CD4-positive, alpha-beta T cell (primary cell): ENCODE measurements around the gene IGFBP5. TPM values are rescaled to one million over a fixed set of nuclear protein-coding genes. Genes with fewer than 3 reads are reported as not detected.

Experiments
- ATAC-seq: fragments of 200-7000 bp; cut with Tn5 transposase; one replicate; pipeline ENCODE4 v1.10.0; 2022; ENCODE audit warnings: mild to moderate bottlenecking; ENCODE audit not compliant: poor library complexity
- CTCF ChIA-PET: fragments of 350-600 bp; sonication (Branson Sonifier 250); formaldehyde crosslinking; loops from one replicate; lab custom pipeline; 2021; ENCODE audit warnings: antibody characterized with exemption, inconsistent platforms; lab: Charles Lee
- POLR2A ChIA-PET: fragments of 350-600 bp; sonication (Branson Sonifier 250); formaldehyde crosslinking; loops from one replicate; lab custom pipeline; 2021; ENCODE audit warnings: antibody characterized with exemption, inconsistent platforms; lab: Charles Lee
- DNase-seq, 14 experiments: peaks; one replicate each; pipeline ENCODE4 v3.0.0-alpha.2; 2013 to 2020; ENCODE audit warnings: mixed read lengths in 2 of 14
- H3K27ac ChIP-seq, 2 donors: one replicate each; pipeline versions ENCODE4 v1.5.1 to v1.7.0; 2013; ENCODE audit warnings: low read length in 2 of 2, low read depth in 1 of 2, mild to moderate bottlenecking in 1 of 2
- H3K27me3 ChIP-seq, 2 experiments: 1 replicate in 1 of 2; 2 replicates in 1 of 2; pipeline versions ENCODE4 v1.6.1 to v1.7.0; 2013; ENCODE audit warnings: low read length in 2 of 2, control low read depth in 1 of 2, mild to moderate bottlenecking in 1 of 2, moderate library complexity in 1 of 2; ENCODE audit not compliant: insufficient read depth in 2 of 2, control insufficient read depth in 1 of 2
- H3K36me3 ChIP-seq: one replicate; pipeline ENCODE4 v1.6.1; 2013; ENCODE audit warnings: low read length, control low read depth; ENCODE audit not compliant: insufficient read depth
- H3K4me1 ChIP-seq: one replicate; pipeline ENCODE4 v1.6.1; 2013; ENCODE audit warnings: low read length, control low read depth; ENCODE audit not compliant: insufficient read depth
- H3K4me3 ChIP-seq: one replicate; pipeline ENCODE4 v1.5.1; 2013; ENCODE audit warnings: mild to moderate bottlenecking, low read length, moderate library complexity
- H3K9me3 ChIP-seq, 2 experiments: 1 replicate in 1 of 2; 2 replicates in 1 of 2; pipeline versions ENCODE4 v1.6.1 to v1.7.0; 2013; ENCODE audit warnings: low read length in 2 of 2, mild to moderate bottlenecking in 2 of 2, control low read depth in 1 of 2, moderate library complexity in 1 of 2; ENCODE audit not compliant: control insufficient read depth in 1 of 2, insufficient read depth in 1 of 2
- H3K27ac Mint-ChIP-seq: one replicate; pipeline ENCODE4 v1.8.0; 2020; ENCODE audit warnings: mixed read lengths
- H3K27me3 Mint-ChIP-seq: one replicate; pipeline ENCODE4 v1.8.0; 2021; ENCODE audit warnings: mixed read lengths
- H3K36me3 Mint-ChIP-seq: one replicate; pipeline ENCODE4 v1.8.0; 2021; ENCODE audit warnings: low read depth, mixed read lengths
- H3K4me1 Mint-ChIP-seq: one replicate; pipeline ENCODE4 v1.8.0; 2021; ENCODE audit warnings: low read depth, mixed read lengths
- H3K4me3 Mint-ChIP-seq: one replicate; pipeline ENCODE4 v1.8.0; 2020; ENCODE audit warnings: mild to moderate bottlenecking, mixed read lengths
- H3K9me3 Mint-ChIP-seq: one replicate; pipeline ENCODE4 v1.8.0; 2020; ENCODE audit warnings: mixed read lengths
- intact Hi-C, 2 experiments: fragments of 100-400 bp; cut with DNase I in 1 of 2; cut with micrococcal nuclease in 1 of 2; formaldehyde crosslinking; loops; one replicate each; pipeline versions ENCODE4 v1.15.1 to v1.9.0; 2023 to 2025; cut with DNase I, micrococcal nuclease
- total RNA-seq, 174 experiments: library from RNA in 2 of 174; stranded (reverse) in 2 of 174; gene quantifications; one replicate each; pipeline ENCODE4 v1.2.3 and lab custom pipeline; 2021 to 2026
- TF ChIP-seq, protein P1 (sequence below): fragments of 200-600 bp; IDR thresholded peaks from one replicate; pipeline ENCODE4 v1.8.0; 2022; ENCODE audit warnings: antibody characterized with exemption, mild to moderate bottlenecking

IGFBP5 gene
- total RNA-seq, 2 experiments from 2014 or later, result not detected

GRCh38 chr2:216698895-216699294 lies 3.5 kb upstream of the IGFBP5 start:
- H3K36me3 Mint-ChIP-seq, result no peaks in the 10 kb centered on the region
- H3K4me1 Mint-ChIP-seq, result peaks cover 8% of the 10 kb centered on the region
- Histone ChIP-seq H3K4me3 (no peak overlapping the region), H3K4me1 (peaks cover 10% of the 10 kb centered on the region), H3K27ac (no peak overlapping the region), H3K9me3 (peaks cover 0 to 12% of the 10 kb centered on the region in 2 experiments), H3K27me3 (peaks cover 28 to 39% of the 10 kb centered on the region in 2 experiments), H3K36me3 (no peaks in the 10 kb centered on the region)
- intact Hi-C loops, result loop anchor here (5.0 kb wide), 3 partner anchors 463 to 1013 kb away; no protein-coding TSS in a partner anchor
- no peak overlapping the region for H3K4me3 Mint-ChIP-seq
- DNase-seq (peak in 3 of 14 experiments; percentile 13 to 49 (median 38)), ATAC-seq (peak; percentile 64)
- TF ChIP-seq, protein P1, sequence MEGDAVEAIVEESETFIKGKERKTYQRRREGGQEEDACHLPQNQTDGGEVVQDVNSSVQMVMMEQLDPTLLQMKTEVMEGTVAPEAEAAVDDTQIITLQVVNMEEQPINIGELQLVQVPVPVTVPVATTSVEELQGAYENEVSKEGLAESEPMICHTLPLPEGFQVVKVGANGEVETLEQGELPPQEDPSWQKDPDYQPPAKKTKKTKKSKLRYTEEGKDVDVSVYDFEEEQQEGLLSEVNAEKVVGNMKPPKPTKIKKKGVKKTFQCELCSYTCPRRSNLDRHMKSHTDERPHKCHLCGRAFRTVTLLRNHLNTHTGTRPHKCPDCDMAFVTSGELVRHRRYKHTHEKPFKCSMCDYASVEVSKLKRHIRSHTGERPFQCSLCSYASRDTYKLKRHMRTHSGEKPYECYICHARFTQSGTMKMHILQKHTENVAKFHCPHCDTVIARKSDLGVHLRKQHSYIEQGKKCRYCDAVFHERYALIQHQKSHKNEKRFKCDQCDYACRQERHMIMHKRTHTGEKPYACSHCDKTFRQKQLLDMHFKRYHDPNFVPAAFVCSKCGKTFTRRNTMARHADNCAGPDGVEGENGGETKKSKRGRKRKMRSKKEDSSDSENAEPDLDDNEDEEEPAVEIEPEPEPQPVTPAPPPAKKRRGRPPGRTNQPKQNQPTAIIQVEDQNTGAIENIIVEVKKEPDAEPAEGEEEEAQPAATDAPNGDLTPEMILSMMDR, result peak; percentile 26
- no peaks in the 10 kb centered on the region for H3K9me3 Mint-ChIP-seq
- POLR2A ChIA-PET, result no interaction called here
- no peak overlapping the region for H3K27ac Mint-ChIP-seq
- CTCF ChIA-PET, result no interaction called here
- H3K27me3 Mint-ChIP-seq, result peaks cover 16% of the 10 kb centered on the region

GRCh38 chr2:216698293-216698692 lies 2.9 kb upstream of the IGFBP5 start:
- ChIA-PET POLR2A (no interaction called here), CTCF (interaction anchor here (1.3 kb wide), 1 partner anchor 1015 kb away, joined by 3 read pairs; no protein-coding TSS in a partner anchor)
- intact Hi-C loops, result loop anchor here (5.0 kb wide), 3 partner anchors 464 to 1014 kb away; no protein-coding TSS in a partner anchor
- Histone ChIP-seq H3K9me3 (peaks cover 0 to 12% of the 10 kb centered on the region in 2 experiments), H3K27ac (no peak overlapping the region), H3K4me3 (no peak overlapping the region), H3K4me1 (peaks cover 13% of the 10 kb centered on the region), H3K27me3 (peaks cover 30 to 44% of the 10 kb centered on the region in 2 experiments), H3K36me3 (no peaks in the 10 kb centered on the region)
- Mint-ChIP-seq H3K36me3 (no peaks in the 10 kb centered on the region), H3K4me1 (peaks cover 13% of the 10 kb centered on the region), H3K4me3 (no peak overlapping the region), H3K27ac (no peak overlapping the region), H3K27me3 (peaks cover 21% of the 10 kb centered on the region), H3K9me3 (no peaks in the 10 kb centered on the region)
- ATAC-seq (no peak), DNase-seq (no peak)
- TF ChIP-seq, protein P1, result no peak

GRCh38 chr2:216696751-216697560 lies 1.6 kb upstream of the IGFBP5 start:
- intact Hi-C loops, result loop anchor here (5.0 kb wide), 3 partner anchors 465 to 1015 kb away; no protein-coding TSS in a partner anchor
- Histone ChIP-seq H3K27me3 (peaks cover 37 to 55% of the 10 kb centered on the region in 2 experiments), H3K36me3 (no peaks in the 10 kb centered on the region), H3K9me3 (peaks cover 0 to 12% of the 10 kb centered on the region in 2 experiments), H3K4me1 (peaks cover 26% of the 10 kb centered on the region), H3K27ac (no peak overlapping the region), H3K4me3 (no peak overlapping the region)
- no peak for ATAC-seq
- POLR2A ChIA-PET, result no interaction called here
- TF ChIP-seq, protein P1, result peak; percentile 14
- Mint-ChIP-seq H3K9me3 (no peaks in the 10 kb centered on the region), H3K36me3 (no peaks in the 10 kb centered on the region), H3K27me3 (peaks cover 32% of the 10 kb centered on the region), H3K27ac (no peak overlapping the region), H3K4me1 (peaks cover 24% of the 10 kb centered on the region), H3K4me3 (no peak overlapping the region)
- DNase-seq, result peak in 1 of 14 experiments; percentile 14
- CTCF ChIA-PET, result interaction anchor here (1.3 to 1.7 kb wide), 2 partner anchors 14 to 1016 kb away, joined by 3 read pairs; no protein-coding TSS in a partner anchor
